Upper lobe of right lung (tissue), 1 donor: ENCODE results near the gene EDA. TPM values are rescaled to one million over a fixed set of nuclear protein-coding genes. Genes with fewer than 3 reads are reported as not detected.

Experiments used
- ATAC-seq: fragments of 200-7000 bp; cut with Tn5 transposase; one replicate; pipeline ENCODE4 v1.9.1; 2020; ENCODE audit warnings: mild to moderate bottlenecking, moderate library complexity
- DNase-seq: peaks from one replicate; pipeline ENCODE4 v3.0.0-alpha.2; 2020
- H3K27ac ChIP-seq: fragments of 200-600 bp; one replicate; pipeline ENCODE4 v1.8.0; 2022
- H3K27me3 ChIP-seq: fragments of 200-600 bp; one replicate; pipeline ENCODE4 v1.8.0; 2022; ENCODE audit warnings: mild to moderate bottlenecking
- H3K36me3 ChIP-seq: fragments of 200-600 bp; one replicate; pipeline ENCODE4 v1.8.0; 2022
- H3K4me1 ChIP-seq: fragments of 200-600 bp; one replicate; pipeline ENCODE4 v1.8.0; 2022
- H3K4me3 ChIP-seq: fragments of 200-600 bp; one replicate; pipeline ENCODE4 v1.8.0; 2022; ENCODE audit warnings: mild to moderate bottlenecking
- H3K9me3 ChIP-seq: fragments of 200-600 bp; one replicate; pipeline ENCODE4 v1.8.0; 2022
- intact Hi-C: fragments of 100-400 bp; cut with DNase I; formaldehyde crosslinking; loops from one replicate; pipeline ENCODE4 v1.11.0; 2022
- total RNA-seq: library from RNA; stranded (reverse); fragmentation: NEBNext Ultra II Directional; extraction: Animal tissue kit (Norgen Biotek cat#: 25700); gene quantifications from one replicate; pipeline ENCODE4 v1.2.1, GENCODE V29; 2021
- TF ChIP-seq, protein P1 (sequence below): fragments of 200-600 bp; IDR thresholded peaks from one replicate; pipeline ENCODE4 v1.8.0; 2022; ENCODE audit warnings: antibody characterized with exemption
- donor health status: DM: no; HTN: yes; CAD: no; lungs with severe emphysema.

Gene EDA
- total RNA-seq, 1 donor from 2014 or later: 5.5 TPM

DNA sequence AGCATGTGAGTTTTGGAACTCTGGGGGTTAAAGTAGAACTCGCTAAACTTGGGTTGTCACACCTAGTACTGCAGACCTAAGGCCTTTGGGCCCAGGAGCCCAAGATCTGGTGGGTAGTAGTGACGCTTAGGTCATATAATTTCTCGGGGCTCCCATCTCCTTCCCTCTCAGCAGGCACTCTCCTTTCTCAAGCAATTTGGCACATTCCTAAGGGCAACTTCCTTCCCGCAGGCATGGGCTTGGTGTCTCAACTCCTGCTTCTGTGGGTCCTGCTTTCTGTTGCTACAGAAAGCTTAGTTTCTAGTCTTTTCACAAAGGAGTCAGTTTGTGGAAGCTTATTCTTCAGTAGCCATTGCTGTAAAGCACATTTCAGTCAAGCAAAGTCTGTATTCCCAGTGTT, 10.4 kb upstream of the EDA start:
- ATAC-seq (no peak), DNase-seq (no peak)
- no peaks in the 10 kb centered on the region for H3K27me3 ChIP-seq
- H3K4me3 ChIP-seq: no peak overlapping the region
- H3K4me1 ChIP-seq: no peaks in the 10 kb centered on the region
- no peak overlapping the region for H3K27ac ChIP-seq
- intact Hi-C loops: no loop called here
- H3K9me3 ChIP-seq: no peaks in the 10 kb centered on the region
- TF ChIP-seq, protein P1, sequence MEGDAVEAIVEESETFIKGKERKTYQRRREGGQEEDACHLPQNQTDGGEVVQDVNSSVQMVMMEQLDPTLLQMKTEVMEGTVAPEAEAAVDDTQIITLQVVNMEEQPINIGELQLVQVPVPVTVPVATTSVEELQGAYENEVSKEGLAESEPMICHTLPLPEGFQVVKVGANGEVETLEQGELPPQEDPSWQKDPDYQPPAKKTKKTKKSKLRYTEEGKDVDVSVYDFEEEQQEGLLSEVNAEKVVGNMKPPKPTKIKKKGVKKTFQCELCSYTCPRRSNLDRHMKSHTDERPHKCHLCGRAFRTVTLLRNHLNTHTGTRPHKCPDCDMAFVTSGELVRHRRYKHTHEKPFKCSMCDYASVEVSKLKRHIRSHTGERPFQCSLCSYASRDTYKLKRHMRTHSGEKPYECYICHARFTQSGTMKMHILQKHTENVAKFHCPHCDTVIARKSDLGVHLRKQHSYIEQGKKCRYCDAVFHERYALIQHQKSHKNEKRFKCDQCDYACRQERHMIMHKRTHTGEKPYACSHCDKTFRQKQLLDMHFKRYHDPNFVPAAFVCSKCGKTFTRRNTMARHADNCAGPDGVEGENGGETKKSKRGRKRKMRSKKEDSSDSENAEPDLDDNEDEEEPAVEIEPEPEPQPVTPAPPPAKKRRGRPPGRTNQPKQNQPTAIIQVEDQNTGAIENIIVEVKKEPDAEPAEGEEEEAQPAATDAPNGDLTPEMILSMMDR: no peak
- H3K36me3 ChIP-seq: no peaks in the 10 kb centered on the region

DNA sequence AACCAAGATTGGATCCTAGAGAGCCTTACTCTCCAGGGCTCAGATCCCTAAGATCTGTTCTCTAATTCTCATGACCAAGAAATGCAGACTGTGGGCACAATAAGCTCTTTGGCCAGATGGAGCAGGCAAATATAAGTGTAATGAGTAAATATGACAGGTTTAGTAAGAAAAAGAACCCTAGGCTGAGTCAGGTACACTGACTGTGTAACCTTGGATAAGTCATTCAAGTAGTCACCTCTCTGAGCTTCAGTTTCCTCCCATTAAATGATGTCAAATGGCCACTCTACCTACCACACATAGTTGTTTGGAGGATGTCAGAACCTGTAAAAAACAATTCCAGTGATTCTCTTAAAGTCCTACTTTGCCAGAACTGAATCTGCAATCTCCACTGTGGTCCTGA, 8.3 kb upstream of the EDA start:
- Histone ChIP-seq H3K36me3 (no peaks in the 10 kb centered on the region), H3K4me3 (no peak overlapping the region), H3K27ac (no peak overlapping the region), H3K9me3 (no peaks in the 10 kb centered on the region), H3K27me3 (no peaks in the 10 kb centered on the region), H3K4me1 (no peaks in the 10 kb centered on the region)
- TF ChIP-seq, protein P1: no peak
- intact Hi-C loops: no loop called here
- DNase-seq (no peak), ATAC-seq (no peak)

DNA sequence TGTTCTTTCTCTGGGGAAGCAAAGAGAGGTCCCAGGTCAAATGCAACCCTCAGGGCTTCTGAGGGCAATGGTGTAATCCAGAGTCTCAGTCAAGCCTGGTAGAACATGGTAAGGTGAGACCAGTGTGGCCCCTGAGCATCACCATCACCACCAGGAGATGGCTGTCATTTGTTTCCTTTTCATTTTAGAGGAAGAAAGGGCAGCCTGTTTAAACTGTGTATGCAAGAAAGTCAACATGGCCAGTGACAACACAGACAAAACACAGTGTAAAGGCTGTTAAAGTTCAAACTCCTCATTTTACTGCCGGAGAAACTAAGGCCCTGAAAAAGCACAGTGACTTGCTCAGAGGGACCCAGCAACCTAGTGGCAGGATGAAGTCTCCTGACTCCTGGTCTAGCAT, 2.0 kb upstream of the EDA start:
- ATAC-seq: no peak

DNA sequence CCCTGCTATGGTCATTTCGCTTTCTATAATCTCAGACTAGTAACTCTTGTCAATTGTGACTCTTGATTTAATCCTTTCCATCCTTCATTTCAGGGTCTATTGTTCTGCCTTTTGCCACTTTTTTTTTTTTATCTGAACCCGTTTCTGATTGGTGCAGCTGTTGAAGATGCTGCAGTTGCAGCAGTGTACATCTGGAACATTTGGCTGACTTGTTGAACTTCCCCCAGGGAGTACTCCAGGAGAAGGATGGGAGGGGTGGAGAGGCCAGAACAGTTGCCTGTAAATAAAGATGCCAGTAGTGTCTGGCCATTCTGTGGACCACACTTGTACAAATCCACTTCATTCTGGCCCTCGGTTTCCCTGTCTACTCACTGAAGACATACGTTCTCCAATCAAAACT, 1.0 kb upstream of the EDA start:
- no peaks in the 10 kb centered on the region for H3K36me3 ChIP-seq
- TF ChIP-seq, protein P1: no peak
- no peaks in the 10 kb centered on the region for H3K4me1 ChIP-seq
- H3K4me3 ChIP-seq: no peak overlapping the region
- no peak for DNase-seq
- H3K9me3 ChIP-seq: no peaks in the 10 kb centered on the region
- no peaks in the 10 kb centered on the region for H3K27me3 ChIP-seq
- intact Hi-C loops: no loop called here
- H3K27ac ChIP-seq: no peak overlapping the region
- no peak for ATAC-seq

More for the DNA sequence above, 2.0 kb upstream of the EDA start:
- intact Hi-C loops: no loop called here
- Histone ChIP-seq H3K4me3 (no peak overlapping the region), H3K36me3 (no peaks in the 10 kb centered on the region), H3K27me3 (no peaks in the 10 kb centered on the region), H3K4me1 (no peaks in the 10 kb centered on the region), H3K9me3 (no peaks in the 10 kb centered on the region), H3K27ac (no peak overlapping the region)
- TF ChIP-seq, protein P1: no peak
- no peak for DNase-seq

DNA sequence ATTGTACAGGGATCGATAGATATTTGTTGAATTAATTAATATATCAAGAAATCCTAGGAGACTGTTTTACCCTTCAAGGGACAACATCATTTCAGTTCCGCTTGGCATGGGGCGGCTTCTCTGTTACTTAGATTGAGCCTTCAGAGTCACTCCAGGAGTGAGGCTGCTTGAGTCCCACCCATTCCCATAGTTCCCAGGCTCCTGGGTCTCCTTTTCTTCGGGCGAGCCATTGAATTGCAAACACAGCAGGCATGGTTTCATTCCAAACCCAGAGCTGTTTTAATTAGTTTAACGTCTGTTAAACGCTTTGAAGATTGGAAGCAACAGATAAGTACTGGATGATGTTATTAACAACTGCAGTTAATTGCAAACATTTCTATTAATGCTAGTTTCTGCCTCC, 571 bp upstream of the EDA start:
- no peak for ATAC-seq
- no peak overlapping the region for H3K27ac ChIP-seq
- intact Hi-C loops: no loop called here
- H3K4me3 ChIP-seq: peak overlapping the region; percentile 58
- no peak for DNase-seq
- no peaks in the 10 kb centered on the region for H3K36me3 ChIP-seq
- TF ChIP-seq, protein P1: no peak
- no peaks in the 10 kb centered on the region for H3K27me3 ChIP-seq
- H3K4me1 ChIP-seq: no peaks in the 10 kb centered on the region
- no peaks in the 10 kb centered on the region for H3K9me3 ChIP-seq
